Stomach (tissue), 4 donors: ENCODE measurements around the gene ZCRB1.

Source experiments
- CTCF ChIP-seq, 7 experiments: fragments of 450-650 bp in 4 of 7; fragments of 200-600 bp in 3 of 7; sonication (generic) in 3 of 7; IDR thresholded peaks; one replicate each; pipeline ENCODE4 v1.5.1; 2016 to 2019; ENCODE audit warnings: antibody characterized with exemption in 7 of 7, control low read depth in 2 of 7, mild to moderate bottlenecking in 1 of 7
- EP300 ChIP-seq: sonication (generic); formaldehyde crosslinking; IDR thresholded peaks from one replicate; pipeline ENCODE4 v1.6.1; 2017; ENCODE audit warnings: antibody characterized with exemption
- POLR2A ChIP-seq, 4 donors: fragments of 450-650 bp; IDR thresholded peaks; one replicate each; pipeline ENCODE4 v1.6.1; 2016; ENCODE audit warnings: antibody characterized with exemption in 4 of 4, control low read depth in 2 of 4, mild to moderate bottlenecking in 1 of 4, moderate library complexity in 1 of 4
- POLR2AphosphoS5 ChIP-seq, 3 donors: sonication (generic); formaldehyde crosslinking; IDR thresholded peaks; one replicate each; pipeline ENCODE4 v1.6.1; 2016; ENCODE audit warnings: antibody characterized with exemption in 3 of 3

GRCh38 chr12:42372154-42372791 is 46.4 kb upstream of the ZCRB1 start:
- TF ChIP-seq CTCF (IDR thresholded peaks at IDR 0.05) (peak in 5 of 7 experiments; percentile 33 to 64 (median 47)), POLR2A (IDR thresholded peaks at IDR 0.05) (no peak), POLR2AphosphoS5 (IDR thresholded peaks at IDR 0.05) (no peak), EP300 (no peak)
